GM12872 (cell line): ENCODE results near the gene RNF19B.

Source experiments
- CTCF ChIP-seq: IDR thresholded peaks from 3 replicates; pipeline ENCODE4 v1.5.1; 2011; ENCODE audit warnings: low read depth, mild to moderate bottlenecking, low read length, moderate library complexity; ENCODE audit not compliant: insufficient read depth

The RNF19B gene

DNA sequence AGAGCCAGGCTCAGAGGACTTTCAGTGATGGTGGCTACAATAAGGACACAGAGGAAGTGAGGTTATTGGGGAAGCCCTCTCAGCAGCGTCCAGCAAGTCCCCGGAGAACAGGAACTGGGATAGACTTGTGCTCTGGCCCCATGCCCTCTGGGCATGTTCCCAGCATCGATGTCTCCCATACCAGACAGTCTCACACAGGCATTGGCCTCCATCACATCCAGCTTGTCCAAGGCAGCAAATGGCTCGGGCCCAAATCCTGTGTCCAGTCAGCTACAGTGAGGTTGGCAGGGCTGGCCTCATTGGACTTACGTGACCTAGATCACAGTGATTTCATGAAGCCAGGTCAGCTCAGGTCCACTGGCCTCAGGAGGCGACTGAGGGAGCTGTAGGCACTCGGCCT lies 43.8 kb downstream of the RNF19B start:
- no peak for TF ChIP-seq CTCF

DNA sequence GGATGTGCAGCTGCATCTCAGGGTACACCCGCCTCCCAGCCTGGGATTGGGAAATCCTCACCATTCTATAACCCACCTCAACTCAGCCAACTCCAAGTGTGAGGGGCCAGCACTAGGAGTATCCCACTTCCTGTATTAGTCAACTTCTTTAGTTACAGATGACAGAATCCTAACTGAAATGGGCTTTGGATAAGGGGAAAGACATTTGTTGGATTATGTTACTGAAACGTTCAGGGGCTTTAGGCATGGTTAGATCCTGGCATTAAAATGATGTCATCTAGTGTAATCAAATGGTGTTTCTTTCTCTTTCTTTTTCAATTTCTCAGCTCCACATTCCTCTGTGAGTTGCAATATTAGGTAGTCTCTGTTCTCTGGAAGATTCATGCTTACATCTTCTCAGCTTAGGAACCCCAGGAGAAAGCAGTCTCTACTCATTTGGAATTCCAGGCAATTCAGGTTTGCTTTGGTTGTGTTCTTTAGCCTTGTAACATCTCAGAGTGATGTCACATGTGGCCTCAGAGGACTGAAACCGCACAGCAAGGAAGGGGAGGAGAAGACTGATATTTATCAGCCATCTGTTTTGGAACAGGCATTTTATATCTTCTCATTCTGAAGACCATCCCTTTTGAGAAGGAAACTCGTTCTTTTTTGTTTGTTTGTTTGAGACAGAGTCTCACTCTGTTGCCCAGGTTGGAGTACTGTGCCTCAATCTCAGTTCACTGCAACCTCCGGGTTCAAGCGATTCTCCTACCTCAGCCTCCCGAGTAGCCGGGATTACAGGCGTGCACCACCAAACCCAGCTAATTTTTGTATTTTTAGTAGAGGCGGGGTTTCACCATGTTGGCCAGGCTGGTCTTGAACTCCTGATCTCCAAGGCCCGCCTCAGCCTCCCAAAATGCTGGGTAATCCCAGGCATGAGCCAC lies 44.5 kb downstream of the RNF19B start:
- TF ChIP-seq CTCF: no peak

GRCh38 chr1:32918179-32918578 lies 46.4 kb downstream of the RNF19B start:
- TF ChIP-seq CTCF: no peak

DNA sequence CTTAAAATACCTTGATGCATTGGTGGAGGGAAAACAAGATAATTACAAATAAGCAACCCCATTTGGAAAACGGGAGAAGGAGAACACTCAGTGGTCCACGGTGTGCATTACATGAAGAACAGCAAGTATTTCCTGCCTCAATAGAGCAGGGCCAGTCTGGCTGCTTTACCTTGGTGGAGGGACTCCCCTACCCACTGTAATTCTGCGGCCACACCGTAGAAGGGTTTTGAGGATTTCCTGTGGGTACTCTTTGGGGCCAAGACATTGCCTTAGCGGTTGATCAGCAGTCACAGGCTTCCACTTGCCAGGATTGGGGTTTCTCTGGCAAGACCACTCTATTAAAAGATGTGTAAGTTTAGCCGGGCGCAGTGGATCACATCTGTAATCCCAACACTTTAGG lies 47.1 kb downstream of the RNF19B start:
- no peak for TF ChIP-seq CTCF

DNA sequence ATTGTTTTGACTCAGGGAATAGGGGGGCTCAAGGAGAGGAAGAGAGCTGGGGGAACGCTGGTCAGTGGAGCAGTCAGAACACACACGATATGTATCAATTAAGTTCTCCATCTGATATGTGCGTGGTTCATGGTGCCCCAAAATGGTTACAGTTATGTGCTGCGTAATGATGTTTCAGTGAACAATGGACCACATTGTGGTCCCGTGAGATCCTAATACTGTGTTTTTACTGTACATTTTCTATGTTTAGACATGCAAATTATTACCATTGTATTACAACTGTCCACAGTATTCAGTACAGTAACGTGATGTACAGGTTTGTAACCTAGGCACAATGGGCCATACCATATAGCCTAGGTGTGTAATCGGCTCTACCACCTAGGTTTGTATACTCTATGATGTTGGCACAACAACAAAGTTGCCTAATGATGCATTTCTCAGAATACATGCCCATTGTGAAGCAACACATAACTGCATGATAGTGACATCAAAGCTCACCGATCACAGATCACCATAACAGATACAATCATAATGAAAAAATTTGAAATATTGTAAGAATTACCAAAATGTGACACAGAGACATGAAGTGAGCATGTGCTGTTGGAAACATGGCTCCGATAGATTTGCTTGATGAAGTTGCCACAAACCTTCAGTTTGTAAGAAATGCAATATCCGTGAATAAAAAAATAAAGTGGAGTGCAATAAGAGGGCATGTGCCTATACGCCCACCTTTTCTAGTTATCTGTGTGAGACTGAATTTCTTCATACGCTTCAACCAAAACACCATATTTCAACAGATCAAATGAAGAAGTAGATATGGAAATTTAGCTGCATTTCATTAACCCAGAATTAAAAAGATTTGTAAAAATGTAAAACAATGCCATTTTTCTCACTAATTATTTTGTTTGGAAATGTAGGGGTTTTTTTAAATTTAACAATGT lies 48.6 kb downstream of the RNF19B start:
- no peak for TF ChIP-seq CTCF

- TF ChIP-seq CTCF: no peak
Measured at GRCh38 chr1:32910319-32910718, 54.3 kb downstream of the RNF19B start.

GRCh38 chr1:32907435-32907834 lies 57.2 kb downstream of the RNF19B start:
- no peak for TF ChIP-seq CTCF
